Keratinocyte (primary cell): ENCODE data around the gene PFDN4. TPM values are rescaled to one million over a fixed set of nuclear protein-coding genes. Genes with fewer than 3 reads are reported as not detected.

Experiments used
- DNase-seq: peaks from one replicate; pipeline ENCODE4 v3.0.0-alpha.2; 2011; ENCODE audit warnings: low read depth, missing footprints, low spot score
- FAIRE-seq: peaks from 2 replicates; lab custom pipeline; 2011; peaks lifted over from hg19 to GRCh38; lab: Jason Lieb, UNC
- H2AFZ ChIP-seq: 2 replicates; pipeline ENCODE4 v1.6.0; 2012; ENCODE audit warnings: low read length, control low read depth, inconsistent platforms; ENCODE audit not compliant: control insufficient read depth
- H3K27ac ChIP-seq: 2 replicates; pipeline ENCODE4 v1.5.1; 2011; ENCODE audit warnings: low read length; ENCODE audit not compliant: control insufficient read depth, insufficient read depth
- H3K27me3 ChIP-seq: 3 replicates; pipeline ENCODE4 v1.6.0; 2011; ENCODE audit warnings: low read length; ENCODE audit not compliant: control insufficient read depth, insufficient read depth; ENCODE audit errors: extremely low read depth
- H3K36me3 ChIP-seq, 2 experiments: 2 replicates in 1 of 2; 3 replicates in 1 of 2; pipeline ENCODE4 v1.5.1; 2011; ENCODE audit warnings: low read length in 2 of 2, mild to moderate bottlenecking in 1 of 2; ENCODE audit not compliant: control insufficient read depth in 2 of 2, insufficient read depth in 2 of 2; ENCODE audit errors: extremely low read depth in 1 of 2
- H3K4me1 ChIP-seq: 3 replicates; pipeline ENCODE4 v1.5.1; 2011; ENCODE audit warnings: low read length; ENCODE audit not compliant: control insufficient read depth, insufficient read depth; ENCODE audit errors: extremely low read depth
- H3K4me2 ChIP-seq: 3 replicates; pipeline ENCODE4 v1.6.0; 2011; ENCODE audit warnings: low read depth, low read length; ENCODE audit not compliant: control insufficient read depth, insufficient read depth; ENCODE audit errors: extremely low read depth
- H3K4me3 ChIP-seq, 3 experiments: fragments of 200-600 bp in 1 of 3; sonication (generic) in 1 of 3; 2 replicates in 2 of 3; 3 replicates in 1 of 3; pipeline ENCODE4 v1.5.1; 2011 to 2016; ENCODE audit warnings: low read length in 3 of 3, mild to moderate bottlenecking in 3 of 3, control low read depth in 2 of 3, inconsistent platforms in 1 of 3, low read depth in 1 of 3, mixed read lengths in 1 of 3, mixed run types in 1 of 3, moderate library complexity in 1 of 3; ENCODE audit not compliant: control insufficient read depth in 2 of 3, insufficient read depth in 2 of 3; ENCODE audit errors: extremely low read depth in 1 of 3
- H3K79me2 ChIP-seq: 2 replicates; pipeline ENCODE4 v1.6.0; 2012; ENCODE audit warnings: low read length; ENCODE audit not compliant: control insufficient read depth, insufficient read depth
- H3K9ac ChIP-seq: 3 replicates; pipeline ENCODE4 v1.6.0; 2011; ENCODE audit warnings: low read length; ENCODE audit not compliant: control insufficient read depth, insufficient read depth; ENCODE audit errors: extremely low read depth
- H3K9me1 ChIP-seq: 3 replicates; pipeline ENCODE4 v1.6.0; 2011; ENCODE audit warnings: low read length; ENCODE audit not compliant: control insufficient read depth, insufficient read depth; ENCODE audit errors: extremely low read depth
- H3K9me3 ChIP-seq: 2 replicates; pipeline ENCODE4 v1.5.1; 2012; ENCODE audit warnings: low read depth, low read length; ENCODE audit not compliant: control insufficient read depth
- H4K20me1 ChIP-seq: 3 replicates; pipeline ENCODE4 v1.6.0; 2011; ENCODE audit warnings: low read length; ENCODE audit not compliant: control insufficient read depth, insufficient read depth; ENCODE audit errors: extremely low read depth
- EZH2 ChIP-seq: IDR thresholded peaks from one replicate; pipeline ENCODE4 v1.6.1; 2012; ENCODE audit warnings: inconsistent platforms, mild to moderate bottlenecking, low read length, moderate library complexity
- dilution Hi-C: fragments of 300-500 bp; cut with MboI; formaldehyde crosslinking; loops from one replicate; pipeline ENCODE4 v1.7.0; 2020; ENCODE audit warnings: low sequenced_read_pairs; ENCODE audit not compliant: extremely low pct_ligation_motif_present
- polyA plus RNA-seq, 5 experiments: library from polyadenylated mRNA; depleted of rRNA in 3 of 5; stranded (reverse) in 3 of 5; stranded (forward) in 1 of 5; unstranded in 1 of 5; fragments of >200 nt; gene quantifications; 1 replicate in 1 of 5; 2 replicates in 3 of 5; 3 replicates in 1 of 5; pipeline versions ENCODE4 v1.2.1 to v1.2.3, GENCODE V29; 2011 to 2012; ENCODE audit warnings: missing spikeins in 2 of 5, low read depth in 1 of 5, low replicate concordance in 1 of 5
- TF ChIP-seq, protein P1 (sequence below), 3 experiments: IDR thresholded peaks in 1 of 3; conservative IDR thresholded peaks in 1 of 3; optimal IDR thresholded peaks in 1 of 3; 2 replicates in 2 of 3; 3 replicates in 1 of 3; pipeline versions ENCODE3 to v1.5.1; 2011; ENCODE audit warnings: low read length in 3 of 3, mild to moderate bottlenecking in 3 of 3, moderate library complexity in 2 of 3, control low read depth in 1 of 3, inconsistent platforms in 1 of 3; ENCODE audit not compliant: insufficient read depth in 2 of 3; ENCODE audit errors: extremely low read depth in 1 of 3

PFDN4 gene
- polyA plus RNA-seq, 1 donor (not counting 4 experiments of a cell fraction or from before 2014, with no cell fraction given), result 65.7 TPM

DNA sequence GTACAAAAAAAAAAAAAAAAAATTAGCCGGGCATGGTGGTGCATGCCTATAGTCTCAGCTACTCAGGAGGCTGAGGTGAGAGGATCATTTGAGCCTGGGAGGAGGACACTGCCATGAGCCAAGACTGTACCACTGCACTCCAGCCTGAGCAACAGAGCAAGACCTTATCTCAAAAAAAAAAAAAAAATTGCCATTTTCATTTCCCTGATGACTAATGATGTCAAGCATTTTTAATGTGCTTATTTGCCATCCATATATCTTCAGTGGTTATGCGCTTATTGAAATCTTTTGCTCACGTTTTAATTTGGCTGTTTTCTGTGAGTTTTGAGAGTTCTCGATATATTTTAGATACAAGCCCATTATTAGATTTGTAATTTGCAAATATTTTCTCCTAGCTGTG lies 46.7 kb downstream of the PFDN4 start:
- no peaks in the 10 kb centered on the region for H4K20me1 ChIP-seq
- dilution Hi-C loops, result no loop called here
- H3K9me1 ChIP-seq, result no peaks in the 10 kb centered on the region
- peaks cover 37% of the 10 kb centered on the region for H3K4me1 ChIP-seq
- no peaks in the 10 kb centered on the region for H3K27me3 ChIP-seq
- no peak overlapping the region for H2AFZ ChIP-seq
- no peaks in the 10 kb centered on the region for H3K79me2 ChIP-seq
- no peak overlapping the region for H3K4me3 ChIP-seq
- FAIRE-seq (peak; percentile 20), DNase-seq (no peak)
- no peaks in the 10 kb centered on the region for H3K9me3 ChIP-seq
- H3K9ac ChIP-seq, result no peak overlapping the region
- no peaks in the 10 kb centered on the region for H3K36me3 ChIP-seq
- no peak overlapping the region for H3K27ac ChIP-seq
- H3K4me2 ChIP-seq, result peak overlapping the region; percentile 54
- TF ChIP-seq, protein P1, sequence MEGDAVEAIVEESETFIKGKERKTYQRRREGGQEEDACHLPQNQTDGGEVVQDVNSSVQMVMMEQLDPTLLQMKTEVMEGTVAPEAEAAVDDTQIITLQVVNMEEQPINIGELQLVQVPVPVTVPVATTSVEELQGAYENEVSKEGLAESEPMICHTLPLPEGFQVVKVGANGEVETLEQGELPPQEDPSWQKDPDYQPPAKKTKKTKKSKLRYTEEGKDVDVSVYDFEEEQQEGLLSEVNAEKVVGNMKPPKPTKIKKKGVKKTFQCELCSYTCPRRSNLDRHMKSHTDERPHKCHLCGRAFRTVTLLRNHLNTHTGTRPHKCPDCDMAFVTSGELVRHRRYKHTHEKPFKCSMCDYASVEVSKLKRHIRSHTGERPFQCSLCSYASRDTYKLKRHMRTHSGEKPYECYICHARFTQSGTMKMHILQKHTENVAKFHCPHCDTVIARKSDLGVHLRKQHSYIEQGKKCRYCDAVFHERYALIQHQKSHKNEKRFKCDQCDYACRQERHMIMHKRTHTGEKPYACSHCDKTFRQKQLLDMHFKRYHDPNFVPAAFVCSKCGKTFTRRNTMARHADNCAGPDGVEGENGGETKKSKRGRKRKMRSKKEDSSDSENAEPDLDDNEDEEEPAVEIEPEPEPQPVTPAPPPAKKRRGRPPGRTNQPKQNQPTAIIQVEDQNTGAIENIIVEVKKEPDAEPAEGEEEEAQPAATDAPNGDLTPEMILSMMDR (optimal IDR thresholded peaks at IDR 0.05 in 1 of 3, IDR thresholded peaks at IDR 0.05 in 1 of 3, conservative IDR thresholded peaks at IDR 0.05 in 1 of 3; ENCODE audit: extremely low read depth in 1 of 3, insufficient read depth in 2 of 3, low read length in 3 of 3), result no peak
- no peak for TF ChIP-seq EZH2

DNA sequence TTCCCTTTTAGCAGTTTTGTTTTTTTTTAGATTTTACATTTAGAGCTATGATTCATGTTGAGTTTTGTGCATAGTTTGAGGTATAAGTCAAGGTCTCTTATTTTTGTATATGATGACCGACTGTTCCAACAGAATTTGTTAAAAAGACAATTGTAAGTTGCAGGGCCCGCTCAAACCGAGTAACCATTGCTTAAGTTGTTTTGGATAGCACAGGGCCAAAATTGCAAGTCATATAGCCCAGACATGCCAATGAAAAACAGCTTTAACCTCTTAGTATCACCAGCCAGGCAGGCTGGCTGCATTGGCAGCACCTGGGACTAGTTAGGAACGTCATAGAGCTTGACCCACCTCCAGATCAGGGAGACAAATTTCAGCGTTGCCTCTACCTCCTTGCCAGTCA lies 47.3 kb downstream of the PFDN4 start:
- no peaks in the 10 kb centered on the region for H3K9me3 ChIP-seq
- H3K27me3 ChIP-seq, result no peaks in the 10 kb centered on the region
- peak overlapping the region; percentile 54 for H3K4me2 ChIP-seq
- H3K9ac ChIP-seq, result no peak overlapping the region
- H3K27ac ChIP-seq, result peak overlapping the region; percentile 25
- TF ChIP-seq, protein P1 (optimal IDR thresholded peaks at IDR 0.05 in 1 of 3, IDR thresholded peaks at IDR 0.05 in 1 of 3, conservative IDR thresholded peaks at IDR 0.05 in 1 of 3; ENCODE audit: extremely low read depth in 1 of 3, insufficient read depth in 2 of 3, low read length in 3 of 3), result no peak
- no peak for TF ChIP-seq EZH2
- no peaks in the 10 kb centered on the region for H3K9me1 ChIP-seq
- H2AFZ ChIP-seq, result peak overlapping the region; percentile 44
- DNase-seq, result no peak
- H3K4me1 ChIP-seq, result peaks cover 37% of the 10 kb centered on the region
- no peaks in the 10 kb centered on the region for H4K20me1 ChIP-seq
- H3K36me3 ChIP-seq, result no peaks in the 10 kb centered on the region
- H3K79me2 ChIP-seq, result no peaks in the 10 kb centered on the region
- dilution Hi-C loops, result no loop called here
- H3K4me3 ChIP-seq, result no peak overlapping the region
- peak; percentile 60 for FAIRE-seq
